ENCODE measurements around the gene LRG1. TPM values are rescaled to one million over a fixed set of nuclear protein-coding genes. Genes with fewer than 3 reads are reported as not detected.

The LRG1 gene
- total RNA-seq, 1 experiment from 2014 or later = 0.51 TPM

DNA sequence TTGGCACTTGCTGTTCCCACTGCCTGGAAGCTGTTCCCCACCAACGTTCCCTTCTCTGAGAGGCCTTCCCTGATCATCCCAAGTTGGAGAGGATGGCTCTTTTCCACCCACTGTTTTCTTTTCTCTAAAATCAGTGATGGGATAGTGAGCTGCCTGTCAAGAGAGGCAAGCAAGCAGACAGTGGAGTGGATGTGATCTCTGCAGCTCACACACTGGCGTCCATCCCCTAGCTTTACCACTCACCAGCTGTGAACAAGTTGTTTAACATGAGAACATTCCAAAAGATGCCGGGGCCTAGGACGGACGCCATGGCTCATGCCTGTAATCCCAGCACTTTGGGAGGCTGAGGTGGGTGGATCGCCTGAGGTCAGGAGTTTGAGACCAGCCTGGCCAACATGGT, 47.7 kb upstream of the LRG1 start:
- Histone ChIP-seq H4K20me1 (ENCODE audit: low read length) (no peaks in the 10 kb centered on the region), H3K36me3 (ENCODE audit: low read depth, low read length) (no peaks in the 10 kb centered on the region), H2AFZ (ENCODE audit: low read length) (no peak overlapping the region), H3K4me1 (ENCODE audit: insufficient read depth, low read length) (peaks cover 10% of the 10 kb centered on the region), H3K9ac (ENCODE audit: low read length) (no peak overlapping the region), H3K27ac (ENCODE audit: low read length) (no peak overlapping the region), H3K79me2 (ENCODE audit: low read length) (no peaks in the 10 kb centered on the region), H3K4me3 (ENCODE audit: low read length) (no peak overlapping the region), H3K9me2 (replicated peaks; ENCODE audit: low read length) (no peaks in the 10 kb centered on the region), H3K9me3 (ENCODE audit: low read length) (no peaks in the 10 kb centered on the region), H3K4me2 (ENCODE audit: low read length) (no peak overlapping the region), H3F3A (ENCODE audit: low read length, unreplicated experiment) (no peaks in the 10 kb centered on the region), H3K27me3 (ENCODE audit: low read length) (no peaks in the 10 kb centered on the region)
- intact Hi-C loops (cut with micrococcal nuclease) = no loop called here
- POLR2A ChIA-PET (ENCODE audit: unreplicated experiment) = no interaction called here
- DNase-seq (no peak), ATAC-seq (no peak)
- CTCF ChIA-PET = no interaction called here
- BruUV-seq (replicated peaks) = no TSS peak
- TF ChIP-seq, protein P1, sequence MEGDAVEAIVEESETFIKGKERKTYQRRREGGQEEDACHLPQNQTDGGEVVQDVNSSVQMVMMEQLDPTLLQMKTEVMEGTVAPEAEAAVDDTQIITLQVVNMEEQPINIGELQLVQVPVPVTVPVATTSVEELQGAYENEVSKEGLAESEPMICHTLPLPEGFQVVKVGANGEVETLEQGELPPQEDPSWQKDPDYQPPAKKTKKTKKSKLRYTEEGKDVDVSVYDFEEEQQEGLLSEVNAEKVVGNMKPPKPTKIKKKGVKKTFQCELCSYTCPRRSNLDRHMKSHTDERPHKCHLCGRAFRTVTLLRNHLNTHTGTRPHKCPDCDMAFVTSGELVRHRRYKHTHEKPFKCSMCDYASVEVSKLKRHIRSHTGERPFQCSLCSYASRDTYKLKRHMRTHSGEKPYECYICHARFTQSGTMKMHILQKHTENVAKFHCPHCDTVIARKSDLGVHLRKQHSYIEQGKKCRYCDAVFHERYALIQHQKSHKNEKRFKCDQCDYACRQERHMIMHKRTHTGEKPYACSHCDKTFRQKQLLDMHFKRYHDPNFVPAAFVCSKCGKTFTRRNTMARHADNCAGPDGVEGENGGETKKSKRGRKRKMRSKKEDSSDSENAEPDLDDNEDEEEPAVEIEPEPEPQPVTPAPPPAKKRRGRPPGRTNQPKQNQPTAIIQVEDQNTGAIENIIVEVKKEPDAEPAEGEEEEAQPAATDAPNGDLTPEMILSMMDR (conservative IDR thresholded peaks at IDR 0.05; ENCODE audit: low read depth, low read length) = no peak

DNA sequence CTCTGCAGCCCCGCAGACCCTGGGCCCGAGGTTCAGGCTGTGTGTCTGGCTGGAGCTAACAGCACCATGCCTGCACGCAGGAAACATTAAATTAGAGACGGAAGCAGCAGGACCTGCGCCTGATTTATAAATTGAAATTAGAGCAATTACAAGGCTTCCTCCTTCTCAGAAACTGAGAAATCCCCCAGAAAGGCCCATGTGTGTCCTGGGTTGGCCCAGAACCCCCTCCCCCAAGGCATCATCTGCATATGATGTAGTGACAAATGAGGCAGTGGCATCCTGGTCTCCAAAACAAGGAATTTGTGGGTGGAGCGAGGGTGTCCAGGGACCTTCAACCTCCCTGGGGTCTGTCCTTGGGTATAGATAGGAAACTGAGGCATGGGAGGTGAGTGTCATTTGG, 46.9 kb upstream of the LRG1 start:
- H3K4me1 ChIP-seq (ENCODE audit: insufficient read depth, low read length) = peaks cover 10% of the 10 kb centered on the region
- H3K27me3 ChIP-seq (ENCODE audit: low read length) = no peaks in the 10 kb centered on the region
- no peak for ATAC-seq
- no peaks in the 10 kb centered on the region for H3K9me2 ChIP-seq (replicated peaks; ENCODE audit: low read length)
- H3K79me2 ChIP-seq (ENCODE audit: low read length) = no peaks in the 10 kb centered on the region
- no TSS peak for BruUV-seq (replicated peaks)
- CTCF ChIA-PET = no interaction called here
- no peak overlapping the region for H2AFZ ChIP-seq (ENCODE audit: low read length)
- no peak overlapping the region for H3K27ac ChIP-seq (ENCODE audit: low read length)
- no peaks in the 10 kb centered on the region for H4K20me1 ChIP-seq (ENCODE audit: low read length)
- intact Hi-C loops (cut with micrococcal nuclease) = no loop called here
- POLR2A ChIA-PET (ENCODE audit: unreplicated experiment) = no interaction called here
- H3K9me3 ChIP-seq (ENCODE audit: low read length) = no peaks in the 10 kb centered on the region
- TF ChIP-seq, protein P1 (conservative IDR thresholded peaks at IDR 0.05; ENCODE audit: low read depth, low read length) = no peak
- TF ChIP-seq EZH2phosphoT487 (IDR thresholded peaks at IDR 0.05; ENCODE audit: borderline replicate concordance, low read length) (no peak), EZH2 (IDR thresholded peaks at IDR 0.05; ENCODE audit: low read length, unreplicated experiment) (no peak)
- no peaks in the 10 kb centered on the region for H3K36me3 ChIP-seq (ENCODE audit: low read depth, low read length)
- no peak for DNase-seq
- no peak overlapping the region for H3K4me3 ChIP-seq (ENCODE audit: low read length)
- H3F3A ChIP-seq (ENCODE audit: low read length, unreplicated experiment) = no peaks in the 10 kb centered on the region
- no peak overlapping the region for H3K9ac ChIP-seq (ENCODE audit: low read length)
- no peak overlapping the region for H3K4me2 ChIP-seq (ENCODE audit: low read length)

DNA sequence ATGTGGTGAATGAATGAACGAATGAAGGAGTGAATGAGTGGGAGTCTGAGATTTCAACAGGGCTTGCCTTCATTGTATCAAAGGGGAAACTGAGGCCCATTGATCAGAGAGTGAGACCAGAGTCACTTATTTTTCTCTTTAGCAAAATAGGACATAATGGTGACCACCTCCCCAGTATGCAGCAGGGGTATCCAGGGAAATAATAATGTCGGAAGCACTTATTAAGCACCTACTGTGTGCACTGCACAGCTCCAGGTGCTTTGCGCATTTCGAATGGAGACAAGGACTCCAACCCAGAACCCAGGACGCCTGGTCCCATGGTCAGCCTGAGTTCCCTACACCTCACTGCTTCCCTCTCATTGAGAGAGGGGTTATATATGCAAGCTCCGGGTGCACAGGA, 46.4 kb upstream of the LRG1 start:
- H3K79me2 ChIP-seq (ENCODE audit: low read length) = no peaks in the 10 kb centered on the region
- TF ChIP-seq EZH2phosphoT487 (IDR thresholded peaks at IDR 0.05; ENCODE audit: borderline replicate concordance, low read length) = no peak
- TF ChIP-seq, protein P1 (conservative IDR thresholded peaks at IDR 0.05; ENCODE audit: low read depth, low read length) = no peak
- no peak for TF ChIP-seq EZH2 (IDR thresholded peaks at IDR 0.05; ENCODE audit: low read length, unreplicated experiment)
- no peaks in the 10 kb centered on the region for H3K9me3 ChIP-seq (ENCODE audit: low read length)
- H3K4me3 ChIP-seq (ENCODE audit: low read length) = no peak overlapping the region
- peaks cover 10% of the 10 kb centered on the region for H3K4me1 ChIP-seq (ENCODE audit: insufficient read depth, low read length)
- H3K9ac ChIP-seq (ENCODE audit: low read length) = no peak overlapping the region
- H3F3A ChIP-seq (ENCODE audit: low read length, unreplicated experiment) = no peaks in the 10 kb centered on the region
- no peaks in the 10 kb centered on the region for H3K36me3 ChIP-seq (ENCODE audit: low read depth, low read length)
- no peaks in the 10 kb centered on the region for H3K9me2 ChIP-seq (replicated peaks; ENCODE audit: low read length)
- ATAC-seq (no peak), DNase-seq (no peak)
- ChIA-PET CTCF (no interaction called here), POLR2A (ENCODE audit: unreplicated experiment) (no interaction called here)
- intact Hi-C loops (cut with micrococcal nuclease) = no loop called here
- no peak overlapping the region for H3K27ac ChIP-seq (ENCODE audit: low read length)
- BruUV-seq (replicated peaks) = no TSS peak
- no peak overlapping the region for H3K4me2 ChIP-seq (ENCODE audit: low read length)
- no peaks in the 10 kb centered on the region for H3K27me3 ChIP-seq (ENCODE audit: low read length)
- H4K20me1 ChIP-seq (ENCODE audit: low read length) = no peaks in the 10 kb centered on the region
- no peak overlapping the region for H2AFZ ChIP-seq (ENCODE audit: low read length)
